NCI-H1436 (cell line): ENCODE results near the gene RNF11.

Experiments used
- DNase-seq: peaks from one replicate; lab custom pipeline; 2025; lab: John Stamatoyannopoulos, UW

Gene RNF11

GRCh38 chr1:51314974-51315373 lies 78.9 kb downstream of the RNF11 start:
- DNase-seq, result no peak

GRCh38 chr1:51316113-51316845 lies 80.2 kb downstream of the RNF11 start:
- DNase-seq, result no peak

DNA sequence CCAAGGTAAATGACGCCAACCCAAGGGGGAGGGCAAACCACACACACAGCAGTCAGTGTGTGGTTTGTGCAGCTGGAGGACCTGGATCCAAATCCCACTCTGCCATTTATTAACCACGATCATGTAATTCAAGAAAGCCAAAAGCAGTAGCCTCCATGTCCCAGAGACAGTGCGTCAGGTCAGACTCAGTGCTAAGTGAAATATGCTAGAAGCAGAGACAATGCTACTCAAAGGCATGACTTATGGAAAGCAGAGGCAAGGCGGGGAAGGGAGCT lies 80.7 kb downstream of the RNF11 start:
- no peak for DNase-seq

DNA sequence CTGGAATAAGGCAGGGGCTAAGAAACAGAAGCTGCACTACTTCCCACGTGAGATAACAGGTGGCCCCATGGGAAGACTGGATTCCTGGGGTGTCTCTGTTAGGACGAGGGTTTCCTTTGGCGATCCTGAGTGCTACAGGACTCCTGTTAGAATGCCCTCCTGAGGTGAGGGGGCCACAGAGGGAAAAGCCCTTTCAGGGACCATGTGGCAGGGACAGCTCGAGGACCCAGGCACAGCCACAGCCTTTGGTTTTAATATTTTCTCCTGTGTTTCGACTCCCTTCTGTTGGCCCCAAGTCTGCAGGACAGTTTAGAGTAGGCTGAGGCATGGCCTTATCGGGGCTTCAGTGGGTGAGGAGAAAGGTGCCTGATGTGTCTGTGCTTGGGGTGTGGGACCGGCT lies 81.7 kb downstream of the RNF11 start:
- DNase-seq, result no peak

- no peak for DNase-seq
Measured at GRCh38 chr1:51320967-51321923, 85.2 kb downstream of the RNF11 start.

- no peak for DNase-seq
Measured at GRCh38 chr1:51321924-51322280, 85.8 kb downstream of the RNF11 start.

DNA sequence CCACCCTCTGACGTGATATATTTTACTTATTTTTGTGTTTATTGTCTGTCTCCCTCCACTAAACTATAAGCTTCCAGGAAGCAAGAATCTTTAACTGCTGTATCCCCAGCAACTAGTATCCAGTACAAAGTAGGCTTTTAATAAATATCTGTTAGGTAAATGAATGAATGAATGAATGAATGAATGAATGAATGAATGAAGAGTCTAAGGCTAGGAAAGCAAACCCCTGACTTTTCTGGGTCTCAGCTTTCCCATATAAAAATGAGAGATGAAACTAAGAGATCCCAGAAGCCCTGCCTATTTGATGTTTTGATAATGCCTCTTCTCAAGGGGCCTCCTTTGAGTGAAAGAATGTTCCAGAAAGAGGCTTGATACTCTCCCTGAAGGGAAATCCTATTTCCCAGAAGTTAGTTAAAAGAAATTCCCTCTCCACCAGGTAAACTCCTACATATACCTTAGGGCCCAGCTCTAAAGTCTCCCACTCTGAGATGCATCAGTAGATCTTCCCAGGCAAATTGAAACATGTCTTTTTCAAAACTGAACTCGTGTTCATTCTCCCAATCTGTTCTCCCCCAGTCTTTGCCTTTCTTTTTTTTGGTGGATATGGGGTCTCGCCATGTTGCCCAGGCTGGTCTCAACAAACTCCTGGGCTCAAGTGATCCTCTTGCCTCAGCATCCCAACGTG lies 86.5 kb downstream of the RNF11 start:
- DNase-seq, result no peak
